Natural killer cell (primary cell): Measurements from ENCODE around the gene PCGF2. TPM values are rescaled to one million over a fixed set of nuclear protein-coding genes. Genes with fewer than 3 reads are reported as not detected.

Experiments used
- ATAC-seq, 3 donors: fragments of 150-1000 bp in 2 of 3; fragments of 200-7000 bp in 1 of 3; cut with Tn5 transposase; 1 replicate in 1 of 3; 2 replicates in 2 of 3; pipeline ENCODE4 v1.10.0; 2021; ENCODE audit warnings: mild to moderate bottlenecking in 2 of 3, moderate library complexity in 2 of 3
- DNase-seq, 2 donors: peaks; one replicate each; pipeline versions ENCODE4 v3.0.0 to v3.0.0-alpha.2; 2013 to 2021; ENCODE audit warnings: mixed read lengths in 1 of 2
- H3K27ac ChIP-seq: one replicate; pipeline ENCODE4 v1.5.1; 2013; ENCODE audit warnings: mild to moderate bottlenecking, low read length
- H3K27me3 ChIP-seq: one replicate; pipeline ENCODE4 v1.6.1; 2013; ENCODE audit warnings: low read length; ENCODE audit not compliant: control insufficient read depth, insufficient read depth
- H3K36me3 ChIP-seq: one replicate; pipeline ENCODE4 v1.6.1; 2013; ENCODE audit warnings: low read length; ENCODE audit not compliant: control insufficient read depth, insufficient read depth
- H3K4me1 ChIP-seq: one replicate; pipeline ENCODE4 v1.6.1; 2013; ENCODE audit warnings: low read length; ENCODE audit not compliant: control insufficient read depth, insufficient read depth
- H3K4me3 ChIP-seq: one replicate; pipeline ENCODE4 v1.5.1; 2013; ENCODE audit warnings: low read length
- H3K9me3 ChIP-seq: one replicate; pipeline ENCODE4 v1.6.1; 2013; ENCODE audit warnings: low read length; ENCODE audit not compliant: control insufficient read depth, insufficient read depth
- H3K27ac Mint-ChIP-seq, 2 donors: one replicate each; pipeline ENCODE4 v1.8.0; 2022; ENCODE audit warnings: mild to moderate bottlenecking in 2 of 2, mixed read lengths in 2 of 2, moderate library complexity in 1 of 2
- H3K27me3 Mint-ChIP-seq, 2 donors: one replicate each; pipeline ENCODE4 v1.8.0; 2022; ENCODE audit warnings: low read depth in 2 of 2, mixed read lengths in 2 of 2
- H3K36me3 Mint-ChIP-seq: one replicate; pipeline ENCODE4 v1.8.0; 2022; ENCODE audit warnings: mixed read lengths
- H3K4me1 Mint-ChIP-seq, 2 donors: one replicate each; pipeline ENCODE4 v1.8.0; 2022; ENCODE audit warnings: mixed read lengths in 2 of 2
- H3K4me3 Mint-ChIP-seq: one replicate; pipeline ENCODE4 v1.8.0; 2022; ENCODE audit warnings: mild to moderate bottlenecking, moderate library complexity, mixed read lengths
- H3K9me3 Mint-ChIP-seq, 2 donors: one replicate each; pipeline ENCODE4 v1.8.0; 2022; ENCODE audit warnings: mixed read lengths in 2 of 2
- WGBS: methylation state at CpG from one replicate; pipeline ENCODE4 v1.1.7; 2013; ENCODE audit warnings: missing lambda C conversion rate; ENCODE audit not compliant: insufficient coverage; 5-methylcytosine and 5-hydroxymethylcytosine counted together
- intact Hi-C: fragments of 100-400 bp; cut with micrococcal nuclease; formaldehyde crosslinking; loops from one replicate; pipeline ENCODE4 v1.14.2; 2022
- total RNA-seq, 4 donors: library from RNA; stranded (reverse); fragments of 120-200 nt in 1 of 4; gene quantifications; one replicate each; pipeline versions ENCODE4 v1.2.3 to v1.2.4, GENCODE V29; 2013 to 2022
- TF ChIP-seq, protein P1 (sequence below): fragments of 200-600 bp; IDR thresholded peaks from one replicate; pipeline ENCODE4 v1.8.0; 2022; ENCODE audit warnings: antibody characterized with exemption

The PCGF2 gene
- total RNA-seq, 3 donors from 2014 or later (not counting 1 experiment from before 2014, with no cell fraction given): 0.12 TPM; not detected in 2

GRCh38 chr17:38779965-38780752, 32.0 kb upstream of the PCGF2 start:
- no peak overlapping the region for H3K27ac ChIP-seq
- intact Hi-C loops: no loop called here
- no peak for DNase-seq
- Mint-ChIP-seq H3K4me1 (no peaks in the 10 kb centered on the region), H3K4me3 (no peak overlapping the region), H3K36me3 (no peaks in the 10 kb centered on the region), H3K27ac (no peak overlapping the region), H3K27me3 (no peaks in the 10 kb centered on the region), H3K9me3 (no peaks in the 10 kb centered on the region)
- peaks cover 75% of the 10 kb centered on the region for H3K36me3 ChIP-seq
- H3K4me1 ChIP-seq: no peaks in the 10 kb centered on the region
- ATAC-seq: no peak
- 97% methylated on average over 23 of the region's 23 CpGs for WGBS
- no peaks in the 10 kb centered on the region for H3K9me3 ChIP-seq
- no peak overlapping the region for H3K4me3 ChIP-seq
- H3K27me3 ChIP-seq: no peaks in the 10 kb centered on the region
- TF ChIP-seq, protein P1, sequence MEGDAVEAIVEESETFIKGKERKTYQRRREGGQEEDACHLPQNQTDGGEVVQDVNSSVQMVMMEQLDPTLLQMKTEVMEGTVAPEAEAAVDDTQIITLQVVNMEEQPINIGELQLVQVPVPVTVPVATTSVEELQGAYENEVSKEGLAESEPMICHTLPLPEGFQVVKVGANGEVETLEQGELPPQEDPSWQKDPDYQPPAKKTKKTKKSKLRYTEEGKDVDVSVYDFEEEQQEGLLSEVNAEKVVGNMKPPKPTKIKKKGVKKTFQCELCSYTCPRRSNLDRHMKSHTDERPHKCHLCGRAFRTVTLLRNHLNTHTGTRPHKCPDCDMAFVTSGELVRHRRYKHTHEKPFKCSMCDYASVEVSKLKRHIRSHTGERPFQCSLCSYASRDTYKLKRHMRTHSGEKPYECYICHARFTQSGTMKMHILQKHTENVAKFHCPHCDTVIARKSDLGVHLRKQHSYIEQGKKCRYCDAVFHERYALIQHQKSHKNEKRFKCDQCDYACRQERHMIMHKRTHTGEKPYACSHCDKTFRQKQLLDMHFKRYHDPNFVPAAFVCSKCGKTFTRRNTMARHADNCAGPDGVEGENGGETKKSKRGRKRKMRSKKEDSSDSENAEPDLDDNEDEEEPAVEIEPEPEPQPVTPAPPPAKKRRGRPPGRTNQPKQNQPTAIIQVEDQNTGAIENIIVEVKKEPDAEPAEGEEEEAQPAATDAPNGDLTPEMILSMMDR: no peak

- Histone ChIP-seq H3K9me3 (no peaks in the 10 kb centered on the region), H3K27me3 (no peaks in the 10 kb centered on the region), H3K4me1 (no peaks in the 10 kb centered on the region), H3K27ac (no peak overlapping the region), H3K36me3 (peaks cover 74% of the 10 kb centered on the region), H3K4me3 (no peak overlapping the region)
- Mint-ChIP-seq H3K4me3 (no peak overlapping the region), H3K36me3 (no peaks in the 10 kb centered on the region), H3K27ac (no peak overlapping the region), H3K4me1 (no peaks in the 10 kb centered on the region), H3K27me3 (no peaks in the 10 kb centered on the region), H3K9me3 (no peaks in the 10 kb centered on the region)
- WGBS: 86% methylated on average over 7 of the region's 7 CpGs
- TF ChIP-seq, protein P1: no peak
- DNase-seq (no peak), ATAC-seq (no peak)
- intact Hi-C loops: no loop called here
Observed at GRCh38 chr17:38777641-38778250, 29.6 kb upstream of the PCGF2 start.

DNA sequence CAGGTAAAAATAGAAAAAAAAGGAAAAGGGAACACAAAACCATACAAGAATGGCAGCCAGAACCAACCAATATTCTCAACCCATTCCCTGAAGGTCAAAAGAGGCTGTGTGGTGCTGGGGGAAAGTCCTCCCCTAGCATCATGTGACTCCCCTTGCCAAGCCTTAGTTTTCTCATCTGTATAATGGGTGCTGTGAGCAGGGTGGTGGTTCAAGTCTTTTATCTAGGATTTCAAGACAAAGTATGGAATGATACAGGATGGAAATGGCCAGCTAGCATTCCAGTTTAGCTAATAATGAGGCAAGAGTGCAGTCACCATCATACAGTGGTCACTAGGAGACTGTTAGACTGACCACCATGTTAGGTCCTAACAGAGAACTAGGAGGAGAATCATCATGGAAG, 25.1 kb upstream of the PCGF2 start:
- intact Hi-C loops: no loop called here
- Mint-ChIP-seq H3K4me3 (no peak overlapping the region), H3K27ac (no peak overlapping the region), H3K27me3 (no peaks in the 10 kb centered on the region), H3K36me3 (peaks cover 15% of the 10 kb centered on the region), H3K9me3 (no peaks in the 10 kb centered on the region), H3K4me1 (no peaks in the 10 kb centered on the region)
- H3K9me3 ChIP-seq: no peaks in the 10 kb centered on the region
- H3K4me3 ChIP-seq: no peak overlapping the region
- DNase-seq: no peak
- TF ChIP-seq, protein P1: no peak
- H3K4me1 ChIP-seq: no peaks in the 10 kb centered on the region
- H3K36me3 ChIP-seq: peaks cover 58% of the 10 kb centered on the region
- H3K27ac ChIP-seq: no peak overlapping the region
- no peaks in the 10 kb centered on the region for H3K27me3 ChIP-seq
- no peak for ATAC-seq
